HUES64 (cell line): ENCODE data around the gene ADGRB2.
A peak's percentile ranks its signal among the peaks of the same experiment; 100 is the strongest.

ENCODE experiments used
- H3K27ac ChIP-seq: 2 replicates; pipeline ENCODE4 v1.7.0; 2013; ENCODE audit warnings: low read depth, low read length, inconsistent platforms
- H3K27me3 ChIP-seq: 2 replicates; pipeline ENCODE4 v1.6.1; 2013; ENCODE audit warnings: mild to moderate bottlenecking, low read length; ENCODE audit not compliant: insufficient read depth
- H3K36me3 ChIP-seq: 2 replicates; pipeline ENCODE4 v1.6.1; 2013; ENCODE audit warnings: mild to moderate bottlenecking, low read length; ENCODE audit not compliant: insufficient read depth
- H3K4me1 ChIP-seq: 2 replicates; pipeline ENCODE4 v1.6.1; 2013; ENCODE audit warnings: mild to moderate bottlenecking, low read length, moderate library complexity; ENCODE audit not compliant: insufficient read depth
- H3K4me3 ChIP-seq: 2 replicates; pipeline ENCODE4 v1.5.1; 2013; ENCODE audit warnings: mild to moderate bottlenecking, low read length, moderate library complexity
- H3K9ac ChIP-seq: 2 replicates; pipeline ENCODE4 v1.6.1; 2013; ENCODE audit warnings: mild to moderate bottlenecking, low read depth, low read length
- H3K9me3 ChIP-seq: 2 replicates; pipeline ENCODE4 v1.6.1; 2013; ENCODE audit warnings: low read depth, low read length; ENCODE audit not compliant: insufficient read depth
- WGBS: fragments of 150-250, 120-280 bp; methylation state at CpG from one replicate; pipeline ENCODE4 v1.1.7; 2013; ENCODE audit warnings: missing lambda C conversion rate; 5-methylcytosine and 5-hydroxymethylcytosine counted together

ADGRB2 gene

GRCh38 chr1:31787786-31788137 lies 23.6 kb upstream of the ADGRB2 start:
- Histone ChIP-seq H3K27me3 (no peaks in the 10 kb centered on the region), H3K4me3 (peak overlapping the region; percentile 79), H3K36me3 (no peaks in the 10 kb centered on the region), H3K27ac (peak overlapping the region; percentile 95; the same call in 1 of the 2 replicates), H3K9ac (no peak overlapping the region; the same call in 1 of the 2 replicates), H3K9me3 (no peaks in the 10 kb centered on the region), H3K4me1 (peaks cover 12% of the 10 kb centered on the region)
- WGBS = 57% methylated on average over 1 of the region's 1 CpG

- Histone ChIP-seq H3K4me3 (no peak overlapping the region), H3K27ac (no peak overlapping the region), H3K36me3 (no peaks in the 10 kb centered on the region), H3K4me1 (peaks cover 17% of the 10 kb centered on the region), H3K27me3 (no peaks in the 10 kb centered on the region), H3K9me3 (no peaks in the 10 kb centered on the region), H3K9ac (no peak overlapping the region)
- 93% methylated on average over 3 of the region's 3 CpGs for WGBS
Measured at GRCh38 chr1:31787261-31787660, 23.1 kb upstream of the ADGRB2 start.

- H3K4me3 ChIP-seq = no peak overlapping the region
- no peaks in the 10 kb centered on the region for H3K9me3 ChIP-seq
- no peak overlapping the region for H3K9ac ChIP-seq
- WGBS = 94% methylated on average over 16 of the region's 16 CpGs
- no peak overlapping the region for H3K27ac ChIP-seq
- no peaks in the 10 kb centered on the region for H3K27me3 ChIP-seq
- no peaks in the 10 kb centered on the region for H3K36me3 ChIP-seq
- peaks cover 24% of the 10 kb centered on the region for H3K4me1 ChIP-seq
Measured at GRCh38 chr1:31786366-31787060, 22.4 kb upstream of the ADGRB2 start.

- 86% methylated on average over 3 of the region's 3 CpGs for WGBS
- H3K4me1 ChIP-seq = peaks cover 29% of the 10 kb centered on the region
- H3K4me3 ChIP-seq = no peak overlapping the region
- H3K9me3 ChIP-seq = no peaks in the 10 kb centered on the region
- no peaks in the 10 kb centered on the region for H3K36me3 ChIP-seq
- no peaks in the 10 kb centered on the region for H3K27me3 ChIP-seq
- H3K27ac ChIP-seq = no peak overlapping the region
- no peak overlapping the region for H3K9ac ChIP-seq
Measured at GRCh38 chr1:31785947-31786290, 21.8 kb upstream of the ADGRB2 start.

- no peaks in the 10 kb centered on the region for H3K9me3 ChIP-seq
- WGBS = 87% methylated on average over 20 of the region's 20 CpGs
- peaks cover 29% of the 10 kb centered on the region for H3K4me1 ChIP-seq
- H3K36me3 ChIP-seq = no peaks in the 10 kb centered on the region
- no peak overlapping the region for H3K27ac ChIP-seq
- H3K4me3 ChIP-seq = no peak overlapping the region
- H3K9ac ChIP-seq = no peak overlapping the region
- H3K27me3 ChIP-seq = no peaks in the 10 kb centered on the region
Measured at GRCh38 chr1:31785020-31785946, 21.1 kb upstream of the ADGRB2 start.

GRCh38 chr1:31784356-31785019 lies 20.3 kb upstream of the ADGRB2 start:
- H3K9ac ChIP-seq = no peak overlapping the region

GRCh38 chr1:31783846-31784245 lies 19.7 kb upstream of the ADGRB2 start:
- 90% methylated on average over 3 of the region's 3 CpGs for WGBS
- no peak overlapping the region for H3K27ac ChIP-seq
- H3K4me1 ChIP-seq = peaks cover 29% of the 10 kb centered on the region

More at GRCh38 chr1:31784356-31785019, 20.3 kb upstream of the ADGRB2 start:
- H3K4me1 ChIP-seq = peaks cover 29% of the 10 kb centered on the region
- H3K4me3 ChIP-seq = no peak overlapping the region
- WGBS = 84% methylated on average over 4 of the region's 4 CpGs
- H3K36me3 ChIP-seq = no peaks in the 10 kb centered on the region
- no peaks in the 10 kb centered on the region for H3K27me3 ChIP-seq
- H3K9me3 ChIP-seq = no peaks in the 10 kb centered on the region
- H3K27ac ChIP-seq = no peak overlapping the region

GRCh38 chr1:31782421-31783410 lies 18.6 kb upstream of the ADGRB2 start:
- peak overlapping the region; percentile 24; the same call in 1 of the 2 replicates for H3K9ac ChIP-seq
- 46% methylated on average over 6 of the region's 12 CpGs for WGBS

More at GRCh38 chr1:31783846-31784245, 19.7 kb upstream of the ADGRB2 start:
- H3K36me3 ChIP-seq = no peaks in the 10 kb centered on the region
- no peak overlapping the region for H3K4me3 ChIP-seq
- H3K9ac ChIP-seq = no peak overlapping the region
- no peaks in the 10 kb centered on the region for H3K9me3 ChIP-seq
- H3K27me3 ChIP-seq = no peaks in the 10 kb centered on the region

GRCh38 chr1:31781756-31782371 lies 17.7 kb upstream of the ADGRB2 start:
- Histone ChIP-seq H3K27me3 (no peaks in the 10 kb centered on the region), H3K9me3 (no peaks in the 10 kb centered on the region), H3K4me1 (peaks cover 23% of the 10 kb centered on the region), H3K36me3 (no peaks in the 10 kb centered on the region), H3K27ac (no peak overlapping the region), H3K9ac (no peak overlapping the region), H3K4me3 (no peak overlapping the region)
- 77% methylated on average over 18 of the region's 18 CpGs for WGBS

More at GRCh38 chr1:31782421-31783410, 18.6 kb upstream of the ADGRB2 start:
- peaks cover 26% of the 10 kb centered on the region for H3K4me1 ChIP-seq
- H3K27me3 ChIP-seq = no peaks in the 10 kb centered on the region
- H3K36me3 ChIP-seq = no peaks in the 10 kb centered on the region
- peak overlapping the region; percentile 79; the same call in 1 of the 2 replicates for H3K27ac ChIP-seq
- H3K4me3 ChIP-seq = no peak overlapping the region
- no peaks in the 10 kb centered on the region for H3K9me3 ChIP-seq
